GM12874 (cell line): Measurements from ENCODE around the gene RHOH.

Source experiments
- TF ChIP-seq, protein P1 (sequence below): IDR thresholded peaks from 2 replicates; pipeline ENCODE4 v1.5.1; 2011; ENCODE audit warnings: low read depth, mild to moderate bottlenecking, control low read depth, low read length, moderate library complexity; ENCODE audit not compliant: insufficient read depth

The RHOH gene

DNA sequence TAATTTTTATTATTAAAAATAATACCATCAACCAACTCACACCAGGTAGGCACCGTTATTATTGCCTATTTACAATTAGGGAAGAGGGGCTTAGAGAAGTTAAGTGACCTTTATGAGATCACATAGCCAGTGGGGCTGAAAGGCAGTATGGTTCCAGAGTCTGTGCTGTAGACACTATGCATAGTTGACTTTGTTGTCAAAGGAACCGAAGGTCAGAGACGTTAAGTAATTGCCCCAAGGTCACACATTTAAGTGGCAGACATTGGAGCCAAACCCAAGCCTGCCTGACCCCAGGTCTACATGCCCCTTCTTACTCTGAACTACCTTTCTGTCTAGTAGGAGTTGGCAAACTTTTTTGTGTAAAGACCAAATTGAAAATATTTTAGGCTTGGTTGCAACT is 36.4 kb downstream of the RHOH start:
- TF ChIP-seq, protein P1, sequence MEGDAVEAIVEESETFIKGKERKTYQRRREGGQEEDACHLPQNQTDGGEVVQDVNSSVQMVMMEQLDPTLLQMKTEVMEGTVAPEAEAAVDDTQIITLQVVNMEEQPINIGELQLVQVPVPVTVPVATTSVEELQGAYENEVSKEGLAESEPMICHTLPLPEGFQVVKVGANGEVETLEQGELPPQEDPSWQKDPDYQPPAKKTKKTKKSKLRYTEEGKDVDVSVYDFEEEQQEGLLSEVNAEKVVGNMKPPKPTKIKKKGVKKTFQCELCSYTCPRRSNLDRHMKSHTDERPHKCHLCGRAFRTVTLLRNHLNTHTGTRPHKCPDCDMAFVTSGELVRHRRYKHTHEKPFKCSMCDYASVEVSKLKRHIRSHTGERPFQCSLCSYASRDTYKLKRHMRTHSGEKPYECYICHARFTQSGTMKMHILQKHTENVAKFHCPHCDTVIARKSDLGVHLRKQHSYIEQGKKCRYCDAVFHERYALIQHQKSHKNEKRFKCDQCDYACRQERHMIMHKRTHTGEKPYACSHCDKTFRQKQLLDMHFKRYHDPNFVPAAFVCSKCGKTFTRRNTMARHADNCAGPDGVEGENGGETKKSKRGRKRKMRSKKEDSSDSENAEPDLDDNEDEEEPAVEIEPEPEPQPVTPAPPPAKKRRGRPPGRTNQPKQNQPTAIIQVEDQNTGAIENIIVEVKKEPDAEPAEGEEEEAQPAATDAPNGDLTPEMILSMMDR = no peak

DNA sequence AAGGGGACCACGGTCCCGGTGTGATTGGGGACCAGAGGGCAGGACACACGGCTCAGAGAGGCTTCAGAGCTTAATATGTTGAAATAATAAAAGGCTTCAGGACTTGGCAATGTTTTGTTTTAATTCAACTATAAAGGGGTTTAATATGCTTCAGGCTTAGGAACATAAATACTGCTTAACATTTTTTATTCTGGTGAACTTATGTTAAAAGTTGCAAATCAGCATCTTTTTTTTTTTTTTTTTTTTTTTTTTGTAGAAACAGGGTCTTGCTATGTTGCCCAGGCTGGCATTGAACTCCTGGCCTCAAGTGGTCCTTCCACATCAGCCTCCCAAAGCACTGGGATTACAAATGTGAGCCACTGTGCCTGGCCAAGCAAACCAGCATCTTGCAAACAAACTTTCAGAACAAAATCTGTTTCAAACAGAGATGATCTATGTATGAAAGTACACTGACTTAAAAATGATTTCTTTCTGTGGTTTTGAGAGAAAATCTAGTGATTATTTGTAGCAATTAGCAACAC is 37.7 kb downstream of the RHOH start:
- TF ChIP-seq, protein P1 = no peak

DNA sequence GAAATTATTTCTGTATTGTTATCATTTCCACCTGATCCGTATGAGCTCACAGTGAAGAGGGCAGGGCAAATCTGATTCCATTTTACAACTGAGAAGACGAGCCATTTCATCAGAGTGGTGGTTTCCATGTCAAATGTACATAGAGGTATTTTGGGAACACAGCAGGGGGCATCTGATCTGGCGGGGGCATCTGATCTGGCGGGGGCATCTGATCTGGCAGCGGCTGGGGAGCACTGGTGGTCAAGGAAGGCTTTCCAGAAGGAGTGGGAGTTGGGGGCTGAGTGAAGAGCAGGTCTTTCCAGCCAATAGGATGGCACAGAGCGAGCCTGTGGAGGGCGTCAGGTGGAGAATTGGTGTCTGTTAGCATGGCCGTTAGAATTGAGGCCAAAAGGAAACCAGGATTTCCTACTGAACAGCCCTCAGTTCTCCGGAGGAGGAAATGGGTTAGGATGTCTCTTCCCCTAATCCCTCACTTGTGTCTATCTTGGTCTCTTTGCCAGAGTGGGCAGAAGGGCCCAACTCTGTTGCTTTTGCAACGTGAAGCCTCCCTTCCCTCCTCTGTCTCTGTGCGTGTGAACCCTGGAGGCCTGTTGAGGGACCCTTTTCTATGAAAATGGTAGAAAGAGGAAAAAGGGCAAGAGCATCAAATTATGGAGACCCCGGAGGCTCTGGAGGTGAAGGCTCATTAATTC is 41.3 kb downstream of the RHOH start:
- TF ChIP-seq, protein P1 = no peak

DNA sequence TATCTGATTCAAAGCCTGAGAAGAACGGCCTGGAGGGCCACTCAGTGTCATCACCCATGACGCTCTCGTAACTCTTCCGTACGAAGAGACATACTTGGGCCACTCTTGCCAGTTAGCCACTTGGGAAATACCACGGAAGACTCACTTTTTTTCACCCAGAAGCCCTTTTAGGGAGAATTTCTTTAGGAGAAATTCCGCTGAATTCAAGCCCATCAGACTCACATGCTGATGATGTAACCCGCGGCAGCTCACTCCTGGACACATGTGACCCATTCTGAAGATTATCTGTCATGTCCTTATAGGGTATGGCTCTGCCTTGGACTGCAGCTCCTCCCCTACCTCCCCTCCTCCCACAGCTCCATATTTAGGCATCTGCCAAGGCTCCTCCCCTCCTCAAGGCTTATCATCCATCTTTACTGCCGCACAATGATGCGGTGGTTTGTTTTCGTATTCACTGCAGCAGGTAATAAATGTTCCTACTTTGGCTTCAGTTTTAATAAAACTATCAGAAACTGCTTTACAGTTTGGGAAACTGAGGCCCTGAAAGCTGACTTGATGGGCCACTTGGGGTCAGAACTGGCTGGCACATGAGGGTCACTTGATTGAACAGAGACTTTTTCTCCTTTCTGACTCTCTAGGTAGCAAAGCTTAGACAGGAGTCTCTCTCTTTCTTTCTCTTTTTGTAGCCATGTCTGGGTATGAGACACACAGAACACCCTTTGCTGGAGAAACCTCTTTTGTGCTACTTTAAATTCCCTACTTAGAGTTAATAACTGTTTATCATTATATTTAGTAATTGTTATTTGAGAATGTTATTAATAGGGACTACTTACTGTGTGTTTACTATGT is 42.1 kb downstream of the RHOH start:
- TF ChIP-seq, protein P1 = no peak

DNA sequence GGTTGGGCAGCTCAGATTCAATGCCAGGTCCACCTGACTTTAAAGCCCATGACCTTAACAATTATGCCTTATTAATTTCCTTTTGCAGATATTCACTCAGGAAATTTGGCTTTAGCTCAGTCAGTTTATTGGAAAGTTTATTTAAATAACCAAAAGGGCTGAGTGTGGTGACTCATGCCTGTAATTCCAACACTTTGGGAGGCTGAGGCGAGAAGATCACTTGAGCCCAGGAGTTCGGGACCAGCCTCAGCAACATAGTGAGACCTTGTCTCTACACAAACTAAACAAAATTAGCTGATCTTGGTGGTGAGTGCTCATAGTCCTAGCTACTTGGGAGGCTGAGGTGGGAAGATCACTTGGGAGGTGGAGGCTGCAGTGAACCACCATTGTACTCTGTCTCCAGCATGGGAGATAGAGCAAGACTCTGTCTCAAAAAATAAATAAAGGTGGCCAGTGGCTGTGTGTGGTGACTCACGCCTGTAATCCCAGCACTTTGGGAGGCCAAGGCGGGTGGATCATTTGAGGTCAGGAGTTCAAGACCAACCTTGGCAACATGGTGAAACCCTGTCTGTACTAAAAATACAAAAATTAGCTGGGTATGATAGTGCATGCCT is 43.3 kb downstream of the RHOH start:
- TF ChIP-seq, protein P1 = no peak

DNA sequence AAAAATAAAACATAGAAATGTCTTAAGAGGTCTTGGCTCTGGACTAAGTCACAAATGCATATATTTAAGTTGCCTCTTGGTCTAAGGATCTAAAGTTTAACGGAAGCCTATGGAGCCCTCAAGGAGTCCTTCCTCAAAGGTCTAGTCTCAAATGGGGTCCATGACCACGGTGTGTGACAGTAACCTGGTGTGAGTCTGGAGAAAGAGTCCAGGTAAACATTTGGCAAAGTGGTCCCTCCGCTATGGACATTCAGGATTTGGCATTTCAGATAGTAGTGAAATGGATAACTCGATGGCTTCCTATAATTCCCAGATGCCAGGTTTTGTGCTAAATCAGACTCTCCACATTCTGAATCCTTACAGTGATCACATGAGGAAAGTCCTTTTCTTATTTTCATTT is 44.2 kb downstream of the RHOH start:
- TF ChIP-seq, protein P1 = no peak

DNA sequence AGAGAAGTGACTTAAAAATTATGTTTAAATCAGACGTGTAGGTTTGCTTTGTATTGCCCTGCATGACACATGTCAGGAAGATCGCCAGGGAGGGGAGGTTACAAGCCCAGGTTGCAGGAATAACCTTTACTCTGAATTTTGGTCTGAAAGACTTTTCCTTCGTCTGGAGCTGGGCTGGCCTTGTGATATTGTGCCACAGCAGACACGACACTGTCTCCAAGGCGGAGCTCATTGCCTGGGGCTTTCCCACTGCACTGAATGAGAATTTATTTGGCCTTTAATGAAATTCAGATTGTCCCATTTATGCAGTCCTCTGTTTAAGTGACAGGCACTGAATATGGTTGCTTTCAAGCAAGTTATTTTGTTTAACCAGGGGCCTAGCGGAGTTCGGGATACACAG is 45.1 kb downstream of the RHOH start:
- TF ChIP-seq, protein P1 = no peak
